A673 (cell line): Measurements from ENCODE around the gene MON2. TPM values are rescaled to one million over a fixed set of nuclear protein-coding genes. Genes with fewer than 3 reads are reported as not detected.
A peak's percentile ranks its signal among the peaks of the same experiment; 100 is the strongest.

Experiments used
- BruUV-seq: library from RNA; stranded (reverse); fragments of 400-500 nt; replicated peaks from 2 replicates; lab custom pipeline; 2021; lab: Mats Ljungman, UMichigan
- CTCF ChIA-PET: fragments of 300-600 bp; sonication (Branson Sonifier 250); formaldehyde crosslinking; loops from one replicate; lab custom pipeline; 2022; ENCODE audit warnings: antibody characterized with exemption; lab: Charles Lee
- POLR2A ChIA-PET: fragments of 300-600 bp; sonication (Branson Sonifier 250); formaldehyde crosslinking; loops from one replicate; lab custom pipeline; 2022; ENCODE audit warnings: antibody characterized with exemption; ENCODE audit not compliant: low non-redundant PET; lab: Charles Lee
- DNase-seq: peaks from one replicate; pipeline ENCODE4 v3.0.0-alpha.2; 2015; ENCODE audit warnings: low spot score
- H3K27ac ChIP-seq: fragments of 200-600 bp; sonication (generic); 2 replicates; pipeline ENCODE4 v1.5.1; 2016; ENCODE audit warnings: mixed run types, low read depth, mild to moderate bottlenecking, mixed read lengths, antibody characterized with exemption, low read length; ENCODE audit not compliant: poor library complexity, severe bottlenecking
- H3K27me3 ChIP-seq: fragments of 200-600 bp; sonication (generic); replicated peaks from 2 replicates; pipeline ENCODE4 v1.6.1; 2017; ENCODE audit warnings: mixed run types, low read depth, mild to moderate bottlenecking, mixed read lengths, antibody characterized with exemption, low read length; ENCODE audit not compliant: insufficient read depth, poor library complexity
- H3K36me3 ChIP-seq: fragments of 200-600 bp; sonication (generic); 2 replicates; pipeline ENCODE4 v1.6.1; 2016; ENCODE audit warnings: mixed run types, mild to moderate bottlenecking, mixed read lengths, antibody characterized with exemption, low read length; ENCODE audit not compliant: insufficient read depth, poor library complexity, severe bottlenecking
- H3K4me1 ChIP-seq: fragments of 200-600 bp; sonication (generic); 2 replicates; pipeline ENCODE4 v1.6.1; 2017; ENCODE audit warnings: mixed run types, mild to moderate bottlenecking, mixed read lengths, antibody characterized with exemption, low read length; ENCODE audit not compliant: insufficient read depth, poor library complexity, severe bottlenecking
- H3K4me3 ChIP-seq: fragments of 200-600 bp; sonication (generic); 2 replicates; pipeline ENCODE4 v1.5.1; 2016; ENCODE audit warnings: low read depth, mixed run types, mild to moderate bottlenecking, mixed read lengths, low read length; ENCODE audit not compliant: poor library complexity, severe bottlenecking
- H3K9me3 ChIP-seq: fragments of 200-600 bp; sonication (generic); 2 replicates; pipeline ENCODE4 v1.6.1; 2016; ENCODE audit warnings: mixed run types, low read depth, mild to moderate bottlenecking, mixed read lengths, antibody characterized with exemption, low read length; ENCODE audit not compliant: poor library complexity, severe bottlenecking
- CTCF ChIP-seq: fragments of 300-800, 200-600 bp; sonication (generic); conservative IDR thresholded peaks from 2 replicates; pipeline ENCODE4 v1.5.1; 2017; ENCODE audit warnings: low read depth, mild to moderate bottlenecking, antibody characterized with exemption, low read length, moderate library complexity, mixed read lengths
- EZH2 ChIP-seq: fragments of 200-600 bp; sonication (generic); IDR thresholded peaks from 2 replicates; pipeline ENCODE4 v1.6.1; 2017; ENCODE audit warnings: borderline replicate concordance, low read depth, mild to moderate bottlenecking, mixed read lengths, antibody characterized with exemption, low read length; ENCODE audit not compliant: poor library complexity, severe bottlenecking
- intact Hi-C: fragments of 100-400 bp; cut with micrococcal nuclease; formaldehyde crosslinking; loops from one replicate; pipeline ENCODE4 v1.10.0; 2022; ENCODE audit not compliant: unreplicated experiment
- total RNA-seq: library from RNA; stranded (reverse); gene quantifications from 2 replicates; pipeline ENCODE4 v1.2.3, GENCODE V29; 2021

MON2 gene
- total RNA-seq, 1 experiment from 2014 or later, result 36.0 TPM

DNA sequence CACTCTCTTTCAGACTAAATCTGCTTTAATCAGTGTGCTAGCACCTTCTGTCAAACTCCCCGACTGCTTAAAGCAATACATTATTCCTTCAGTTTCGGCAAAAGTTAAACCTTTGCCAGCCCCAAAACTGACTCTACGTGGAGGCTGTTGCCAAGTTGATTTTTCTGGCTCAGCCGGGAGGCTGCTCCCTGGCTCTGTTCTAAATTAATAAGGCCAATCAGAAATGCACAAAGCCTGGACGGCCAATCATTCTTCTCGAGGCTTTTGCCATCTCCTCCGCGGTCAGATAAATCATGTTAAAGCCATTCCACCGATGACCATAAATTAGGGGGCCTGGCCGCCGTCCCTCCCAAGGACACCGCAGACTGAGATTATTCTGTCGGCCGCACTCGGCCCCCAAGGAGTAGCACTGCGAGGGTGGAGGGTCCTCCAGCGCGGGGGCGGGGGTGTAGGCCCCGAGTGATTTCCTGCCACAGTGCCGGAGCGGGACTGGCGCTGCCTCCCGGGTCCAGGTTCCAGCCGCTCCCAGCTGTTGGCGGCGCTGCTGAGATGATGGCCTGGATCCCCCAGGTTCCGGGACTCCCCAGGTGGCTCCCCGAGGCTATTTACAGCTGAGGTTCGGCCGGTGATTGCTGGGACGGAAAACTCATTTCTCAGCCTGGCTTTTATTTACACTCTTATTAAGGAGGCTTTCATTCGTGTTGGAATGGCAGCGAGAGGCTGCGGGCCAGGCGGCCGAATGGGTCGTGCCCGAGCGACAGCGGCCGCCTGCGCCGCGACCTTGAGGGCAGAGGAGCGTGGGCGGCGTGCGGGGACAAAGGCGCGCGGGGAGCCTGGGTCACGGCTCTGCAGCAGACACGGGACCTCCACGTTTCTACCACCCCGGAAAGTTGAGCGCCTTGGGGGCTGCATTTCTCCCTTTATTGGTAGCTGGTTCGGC lies 165.1 kb downstream of the MON2 start:
- TF ChIP-seq EZH2 (no peak), CTCF (peak; percentile 35; the same call in 1 of the 2 replicates)
- no peak overlapping the region for H3K27ac ChIP-seq
- CTCF ChIA-PET, result no interaction called here
- peaks cover 6% of the 10 kb centered on the region for H3K4me1 ChIP-seq
- H3K36me3 ChIP-seq, result no peaks in the 10 kb centered on the region
- no peaks in the 10 kb centered on the region for H3K9me3 ChIP-seq
- DNase-seq, result peak; percentile 45
- no peaks in the 10 kb centered on the region for H3K27me3 ChIP-seq
- intact Hi-C loops, result no loop called here
- H3K4me3 ChIP-seq, result peak overlapping the region; percentile 40
- BruUV-seq, result no TSS peak
- POLR2A ChIA-PET, result no interaction called here

DNA sequence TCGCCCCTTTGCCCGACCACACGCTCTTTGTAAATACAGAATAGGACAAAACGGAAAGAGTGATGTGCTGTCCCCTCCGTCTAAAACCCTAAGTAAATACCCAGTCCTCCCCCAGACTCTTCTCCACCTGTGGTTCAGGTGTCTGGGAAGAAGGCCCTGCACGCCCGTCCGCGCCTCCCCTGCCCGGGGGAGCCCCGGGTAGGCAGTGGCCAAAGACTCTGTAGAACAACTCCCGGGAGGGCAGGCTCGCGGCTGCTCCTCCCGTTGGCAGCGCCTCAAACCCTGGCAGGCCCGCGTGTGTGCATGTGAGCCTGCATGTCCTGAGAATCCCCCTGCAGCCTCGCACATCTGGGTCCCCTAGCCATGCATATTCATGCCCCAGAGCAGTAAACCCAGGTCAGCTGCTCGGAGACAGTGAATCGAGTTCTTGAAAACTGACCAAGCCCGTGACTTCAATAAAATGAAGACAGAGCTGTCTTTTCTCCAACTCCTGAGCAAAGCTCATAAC lies 165.8 kb downstream of the MON2 start:
- peaks cover 6% of the 10 kb centered on the region for H3K4me1 ChIP-seq
- intact Hi-C loops, result no loop called here
- H3K27ac ChIP-seq, result no peak overlapping the region
- DNase-seq, result peak; percentile 41
- BruUV-seq, result no TSS peak
- no peaks in the 10 kb centered on the region for H3K36me3 ChIP-seq
- POLR2A ChIA-PET, result no interaction called here
- CTCF ChIA-PET, result no interaction called here
- no peaks in the 10 kb centered on the region for H3K9me3 ChIP-seq
- no peaks in the 10 kb centered on the region for H3K27me3 ChIP-seq
- H3K4me3 ChIP-seq, result peak overlapping the region; percentile 40
- no peak for TF ChIP-seq CTCF
- no peak for TF ChIP-seq EZH2

DNA sequence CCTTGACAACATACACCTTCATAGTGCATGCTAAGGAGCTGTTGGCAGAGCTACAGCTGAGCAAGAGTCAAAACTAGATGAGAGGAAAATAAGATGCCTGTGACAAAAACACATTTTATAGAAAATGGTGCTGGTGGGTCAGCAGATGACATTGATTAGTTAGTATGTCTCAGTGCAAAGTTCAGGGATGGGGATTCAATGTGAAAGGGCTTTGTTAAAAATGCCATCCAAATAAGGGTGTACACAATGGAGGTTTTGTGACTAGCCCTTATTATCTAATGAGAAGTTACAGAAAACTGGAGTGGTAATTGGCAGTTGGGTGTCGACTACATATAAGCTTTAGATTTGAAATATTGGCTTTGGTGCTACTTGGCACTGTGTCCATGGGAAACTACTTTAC lies 169.0 kb downstream of the MON2 start:
- intact Hi-C loops, result no loop called here
- H3K27ac ChIP-seq, result no peak overlapping the region
- H3K4me3 ChIP-seq, result no peak overlapping the region
- H3K9me3 ChIP-seq, result no peaks in the 10 kb centered on the region
- peaks cover 6% of the 10 kb centered on the region for H3K4me1 ChIP-seq
- H3K27me3 ChIP-seq, result no peaks in the 10 kb centered on the region
- H3K36me3 ChIP-seq, result no peaks in the 10 kb centered on the region
- TF ChIP-seq EZH2, result no peak
- no peak for TF ChIP-seq CTCF
- no peak for DNase-seq
- no TSS peak for BruUV-seq
- ChIA-PET POLR2A (no interaction called here), CTCF (no interaction called here)
